ENCODE data around the gene CLTCL1. TPM values are rescaled to one million over a fixed set of nuclear protein-coding genes. Genes with fewer than 3 reads are reported as not detected.
A peak's percentile ranks its signal among the peaks of the same experiment; 100 is the strongest.

CLTCL1 gene
- total RNA-seq, 1 experiment from 2014 or later: 11.9 TPM

- H3K27me3 ChIP-seq (ENCODE audit: control insufficient read depth, insufficient read depth, low read length): no peaks in the 10 kb centered on the region; the same call in 1 of the 2 replicates
- no peak overlapping the region for H3K27ac ChIP-seq (ENCODE audit: low read length)
- in situ Hi-C loops (cut with HindIII; ENCODE audit: low pct_unique_long_range_greater_than_20kb, low sequenced_read_pairs): no loop called here
- H3K4me1 ChIP-seq (ENCODE audit: control insufficient read depth, insufficient read depth, low read length): peaks cover 18% of the 10 kb centered on the region
- no peaks in the 10 kb centered on the region for H3K36me3 ChIP-seq (ENCODE audit: control insufficient read depth, insufficient read depth, low read length)
- TF ChIP-seq CTCF (IDR thresholded peaks at IDR 0.05) (no peak), TCF7L2 (IDR thresholded peaks at IDR 0.05; ENCODE audit: low read depth, low read length) (no peak), POLR2AphosphoS5 (IDR thresholded peaks at IDR 0.05; ENCODE audit: low read depth, low read length) (no peak), REST (IDR thresholded peaks at IDR 0.05; ENCODE audit: insufficient read depth in 1 of 2, low read depth in 2 of 2, low read length in 1 of 2) (no peak), SIN3A (IDR thresholded peaks at IDR 0.05; ENCODE audit: borderline replicate concordance, insufficient read depth, low read depth, low read length) (no peak)
- DNase-seq (ENCODE audit: low read depth, low spot score) (no peak), ATAC-seq (no peak)
- H3K4me3 ChIP-seq (ENCODE audit: low read depth in 2 of 2, low read length in 2 of 2): peak overlapping the region; percentile 28 to 41
- ChIA-PET POLR2A (no interaction called here), CTCF (interaction anchor here (0.6 kb wide), 1 partner anchor 17 kb away, joined by 12 read pairs; no protein-coding TSS in a partner anchor)
- intact Hi-C loops (cut with micrococcal nuclease; ENCODE audit: unreplicated experiment): no loop called here
- BruUV-seq (replicated peaks): no TSS peak
- no peaks in the 10 kb centered on the region for H3K9me3 ChIP-seq (ENCODE audit: control insufficient read depth, insufficient read depth, low read depth, low read length)
Observed at GRCh38 chr22:19169002-19169946, 122.2 kb downstream of the CLTCL1 start.

GRCh38 chr22:19168088-19168890, 123.2 kb downstream of the CLTCL1 start:
- no TSS peak for BruUV-seq (replicated peaks)
- Histone ChIP-seq H3K27me3 (ENCODE audit: control insufficient read depth, insufficient read depth, low read length) (no peaks in the 10 kb centered on the region; the same call in 1 of the 2 replicates), H3K4me3 (ENCODE audit: low read depth in 2 of 2, low read length in 2 of 2) (no peak overlapping the region), H3K4me1 (ENCODE audit: control insufficient read depth, insufficient read depth, low read length) (peaks cover 10% of the 10 kb centered on the region; the same call in 1 of the 2 replicates), H3K36me3 (ENCODE audit: control insufficient read depth, insufficient read depth, low read length) (no peaks in the 10 kb centered on the region), H3K27ac (ENCODE audit: low read length) (no peak overlapping the region), H3K9me3 (ENCODE audit: control insufficient read depth, insufficient read depth, low read depth, low read length) (no peaks in the 10 kb centered on the region)
- ATAC-seq: no peak
- in situ Hi-C loops (cut with HindIII; ENCODE audit: low pct_unique_long_range_greater_than_20kb, low sequenced_read_pairs): no loop called here
- TF ChIP-seq POLR2AphosphoS5 (IDR thresholded peaks at IDR 0.05; ENCODE audit: low read depth, low read length) (no peak), CTCF (IDR thresholded peaks at IDR 0.05) (no peak; the same call in 1 of the 2 replicates), TCF7L2 (IDR thresholded peaks at IDR 0.05; ENCODE audit: low read depth, low read length) (no peak), REST (IDR thresholded peaks at IDR 0.05; ENCODE audit: insufficient read depth in 1 of 2, low read depth in 2 of 2, low read length in 1 of 2) (no peak), SIN3A (IDR thresholded peaks at IDR 0.05; ENCODE audit: borderline replicate concordance, insufficient read depth, low read depth, low read length) (no peak)
- ChIA-PET POLR2A (no interaction called here), CTCF (no interaction called here)
- intact Hi-C loops (cut with micrococcal nuclease; ENCODE audit: unreplicated experiment): no loop called here
- no peak for DNase-seq (ENCODE audit: low read depth, low spot score)
